HepG2 (cell line): ENCODE results near the gene GPN2. TPM values are rescaled to one million over a fixed set of nuclear protein-coding genes. Genes with fewer than 3 reads are reported as not detected.

Source experiments
- ATAC-seq: fragments of 200-7000 bp; cut with Tn5 transposase; 3 replicates; pipeline ENCODE4 v1.9.1; 2020; ENCODE audit warnings: mild to moderate bottlenecking, moderate library complexity
- BruUV-seq: library from RNA; stranded (reverse); fragments of 400-500 nt; replicated peaks from 2 replicates; lab custom pipeline; 2021; lab: Mats Ljungman, UMichigan
- CTCF ChIA-PET: fragments of 300-600 bp; formaldehyde crosslinking; extraction: SDS; loops from one replicate; lab custom pipeline; 2021; ENCODE audit warnings: low total read pairs, inconsistent platforms, low intra/inter-chr PET ratio; lab: Yijun Ruan, JAX
- POLR2A ChIA-PET: fragments of 350-600 bp; sonication (Branson Sonifier 250); formaldehyde crosslinking; loops from one replicate; lab custom pipeline; 2020; ENCODE audit warnings: antibody characterized with exemption, inconsistent platforms; lab: Yijun Ruan, JAX
- DNase-seq: peaks from one replicate; pipeline ENCODE4 v3.0.0-alpha.2; 2015; ENCODE audit warnings: low spot score
- FAIRE-seq: peaks from 3 replicates; lab custom pipeline; 2011; peaks lifted over from hg19 to GRCh38; lab: Jason Lieb, UNC
- H2AFZ ChIP-seq: one replicate; pipeline ENCODE4 v1.6.1; 2011; ENCODE audit warnings: low read length, inconsistent platforms
- H3K27ac ChIP-seq: fragments of 300-600 bp; 3 replicates; pipeline ENCODE4 v1.8.0; 2011; ENCODE audit warnings: mixed run types, mild to moderate bottlenecking, mixed read lengths, low read length, inconsistent platforms; ENCODE audit not compliant: insufficient read depth; ENCODE audit errors: extremely low read length
- H3K27me3 ChIP-seq, 2 experiments: fragments of 200-600 bp in 1 of 2; 2 replicates in 1 of 2; 3 replicates in 1 of 2; pipeline versions ENCODE4 v1.6.0 to v1.8.0; 2011; ENCODE audit warnings: low read length in 2 of 2, mild to moderate bottlenecking in 2 of 2, moderate library complexity in 2 of 2, inconsistent platforms in 1 of 2; ENCODE audit not compliant: insufficient read depth in 2 of 2, control insufficient read depth in 1 of 2
- H3K36me3 ChIP-seq, 2 experiments: fragments of 200-600 bp in 1 of 2; replicated peaks in 1 of 2; 2 replicates in 1 of 2; 3 replicates in 1 of 2; pipeline versions ENCODE4 v1.5.1 to v1.8.0; 2011; ENCODE audit warnings: low read length in 2 of 2, inconsistent platforms in 1 of 2; ENCODE audit not compliant: insufficient read depth in 2 of 2, control insufficient read depth in 1 of 2
- H3K4me1 ChIP-seq: 2 replicates; pipeline ENCODE4 v1.5.1; 2012; ENCODE audit warnings: low read length, inconsistent platforms; ENCODE audit not compliant: insufficient read depth
- H3K4me2 ChIP-seq: 2 replicates; pipeline ENCODE4 v1.6.0; 2011; ENCODE audit warnings: low read depth, low read length, inconsistent platforms
- H3K4me3 ChIP-seq, 3 experiments: fragments of 200-600 bp in 1 of 3; sonication (generic), shearing (Covaris generic) in 1 of 3; replicated peaks in 1 of 3; 2 replicates each; pipeline ENCODE4 v1.5.1; 2011 to 2016; ENCODE audit warnings: low read length in 3 of 3, inconsistent platforms in 2 of 3, low read depth in 2 of 3, mild to moderate bottlenecking in 2 of 3, control low read depth in 1 of 3, mixed read lengths in 1 of 3; ENCODE audit not compliant: insufficient read depth in 1 of 3
- H3K79me2 ChIP-seq: one replicate; pipeline ENCODE4 v1.6.1; 2011; ENCODE audit warnings: low read length, inconsistent platforms; ENCODE audit not compliant: insufficient read depth
- H3K9ac ChIP-seq: 2 replicates; pipeline ENCODE4 v1.6.0; 2011; ENCODE audit warnings: mild to moderate bottlenecking, low read depth, low read length, inconsistent platforms; ENCODE audit not compliant: insufficient read depth
- H3K9me3 ChIP-seq: 2 replicates; pipeline ENCODE4 v1.5.1; 2012; ENCODE audit warnings: mild to moderate bottlenecking, low read length
- H4K20me1 ChIP-seq: 2 replicates; pipeline ENCODE4 v1.6.0; 2011; ENCODE audit warnings: inconsistent platforms, mild to moderate bottlenecking, low read length, moderate library complexity; ENCODE audit not compliant: insufficient read depth
- HOXA5 ChIP-seq: sonication (generic); formaldehyde crosslinking; IDR thresholded peaks from 2 replicates; pipeline ENCODE4 v1.4.0; 2020; ENCODE audit warnings: missing genetic modification reagents
- POLR2A ChIP-seq, 2 experiments: IDR thresholded peaks; 2 replicates each; pipeline ENCODE4 v1.6.1; 2011; ENCODE audit warnings: low read depth in 2 of 2, low read length in 2 of 2, mild to moderate bottlenecking in 1 of 2, moderate library complexity in 1 of 2; ENCODE audit not compliant: insufficient read depth in 1 of 2
- TBP ChIP-seq: sonication (generic); formaldehyde crosslinking; IDR thresholded peaks from 2 replicates; pipeline ENCODE4 v1.5.0; 2020; ENCODE audit warnings: missing genetic modification reagents
- ZNF224 ChIP-seq: sonication (generic); formaldehyde crosslinking; IDR thresholded peaks from 2 replicates; pipeline ENCODE4 v1.5.0; 2020; ENCODE audit warnings: mild to moderate bottlenecking, missing genetic modification reagents
- ZNF331 ChIP-seq: sonication (generic); formaldehyde crosslinking; IDR thresholded peaks from 2 replicates; pipeline ENCODE4 v1.4.0; 2020; ENCODE audit warnings: missing genetic modification reagents
- ZNF335 ChIP-seq: sonication (generic); formaldehyde crosslinking; IDR thresholded peaks from 2 replicates; pipeline ENCODE4 v1.4.0; 2020; ENCODE audit warnings: missing genetic modification reagents
- ZNF343 ChIP-seq: sonication (generic); formaldehyde crosslinking; IDR thresholded peaks from 2 replicates; pipeline ENCODE4 v1.4.0; 2020; ENCODE audit warnings: mild to moderate bottlenecking, missing genetic modification reagents
- ZNF430 ChIP-seq: sonication (generic); formaldehyde crosslinking; IDR thresholded peaks from 2 replicates; pipeline ENCODE4 v1.9.0; 2021; ENCODE audit warnings: mild to moderate bottlenecking, missing genetic modification reagents
- ZNF484 ChIP-seq: sonication (generic); formaldehyde crosslinking; IDR thresholded peaks from 2 replicates; pipeline ENCODE4 v1.5.1; 2020; ENCODE audit warnings: mild to moderate bottlenecking, low read depth, missing genetic modification reagents, borderline replicate concordance
- ZNF501 ChIP-seq: sonication (generic); formaldehyde crosslinking; IDR thresholded peaks from 2 replicates; pipeline ENCODE4 v1.5.1; 2020; ENCODE audit warnings: mild to moderate bottlenecking, moderate library complexity, missing genetic modification reagents
- WGBS: methylation state at CpG from one replicate; pipeline ENCODE4 v1.1.6; 2017; ENCODE audit warnings: low lambda C conversion rate; 5-methylcytosine and 5-hydroxymethylcytosine counted together
- in situ Hi-C: cut with HindIII; loops from 2 replicates; pipeline ENCODE4 v1.10.0; 2017; ENCODE audit warnings: low pct_unique_long_range_greater_than_20kb; ENCODE audit not compliant: extremely low pct_ligation_motif_present
- intact Hi-C: fragments of 100-400 bp; cut with micrococcal nuclease; formaldehyde crosslinking; loops from one replicate; pipeline ENCODE4 v1.10.0; 2022; ENCODE audit not compliant: unreplicated experiment
- polyA plus RNA-seq, 8 experiments: library from polyadenylated mRNA; depleted of rRNA in 3 of 8; stranded (reverse) in 7 of 8; unstranded in 1 of 8; fragments of >200 nt; fragmentation: Illumina TruSeq in 4 of 8; extraction: Trizol in 4 of 8; gene quantifications; 2 replicates each; pipeline versions ENCODE4 v1.2.1 to v1.2.3, GENCODE V29; 2011 to 2016; ENCODE audit warnings: low read depth in 4 of 8, missing spikeins in 1 of 8, mixed read lengths in 1 of 8; ENCODE audit not compliant: insufficient read depth in 1 of 8
- total RNA-seq, 5 experiments: library from RNA; depleted of rRNA; stranded (reverse); fragments of >200 nt; fragmentation: Illumina TruSeq; extraction: Trizol; gene quantifications; 2 replicates each; pipeline ENCODE4 v1.2.3, GENCODE V29; 2016; ENCODE audit warnings: low read depth in 1 of 5
- TF ChIP-seq, protein P1 (sequence below): sonication (generic); formaldehyde crosslinking; IDR thresholded peaks from 2 replicates; pipeline ENCODE4 v1.4.0; 2020; ENCODE audit warnings: missing genetic modification reagents, borderline replicate concordance
- TF ChIP-seq, protein P2 (sequence below): sonication (generic); formaldehyde crosslinking; conservative IDR thresholded peaks from 2 replicates; pipeline ENCODE4 v1.5.0; 2020; ENCODE audit warnings: missing genetic modification reagents
- TF ChIP-seq, protein P3 (sequence below): sonication (generic); formaldehyde crosslinking; IDR thresholded peaks from 2 replicates; pipeline ENCODE4 v1.5.0; 2020; ENCODE audit warnings: mild to moderate bottlenecking, missing genetic modification reagents
- TF ChIP-seq, protein P4 (sequence below): sonication (generic); formaldehyde crosslinking; IDR thresholded peaks from 2 replicates; pipeline ENCODE4 v1.4.0; 2020; ENCODE audit warnings: missing genetic modification reagents
- TF ChIP-seq, protein P5 (sequence below): sonication (generic); formaldehyde crosslinking; IDR thresholded peaks from 2 replicates; pipeline ENCODE4 v1.8.0; 2022; ENCODE audit warnings: missing genetic modification reagents, mild to moderate bottlenecking, moderate library complexity, borderline replicate concordance

The GPN2 gene
- total and polyA plus RNA-seq, 2 of the 13 experiments (the other 11 are each of a cell fraction or from before 2014, with no cell fraction given), result 19.3 to 38.9 TPM

DNA sequence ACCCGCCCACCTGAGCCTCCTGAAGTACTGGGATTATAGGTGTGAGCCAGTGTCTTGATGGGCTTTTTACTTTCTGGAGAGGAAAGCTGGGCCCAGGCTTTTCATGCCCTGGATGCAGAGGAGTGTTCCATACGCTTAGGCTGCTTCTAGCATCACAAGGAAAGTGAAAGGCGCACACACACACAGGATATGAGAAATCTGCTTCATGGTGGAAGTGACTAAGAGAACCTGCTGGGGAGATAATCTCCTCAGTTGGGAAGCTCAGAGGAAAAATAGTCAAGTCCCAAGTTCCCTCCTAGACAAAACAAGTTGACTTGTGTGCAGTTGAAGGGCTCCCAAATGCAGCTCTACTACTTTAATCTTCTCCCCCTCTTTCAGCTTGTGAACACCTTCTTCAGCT lies 33.6 kb upstream of the GPN2 start (continued):
- TF ChIP-seq, protein P1, sequence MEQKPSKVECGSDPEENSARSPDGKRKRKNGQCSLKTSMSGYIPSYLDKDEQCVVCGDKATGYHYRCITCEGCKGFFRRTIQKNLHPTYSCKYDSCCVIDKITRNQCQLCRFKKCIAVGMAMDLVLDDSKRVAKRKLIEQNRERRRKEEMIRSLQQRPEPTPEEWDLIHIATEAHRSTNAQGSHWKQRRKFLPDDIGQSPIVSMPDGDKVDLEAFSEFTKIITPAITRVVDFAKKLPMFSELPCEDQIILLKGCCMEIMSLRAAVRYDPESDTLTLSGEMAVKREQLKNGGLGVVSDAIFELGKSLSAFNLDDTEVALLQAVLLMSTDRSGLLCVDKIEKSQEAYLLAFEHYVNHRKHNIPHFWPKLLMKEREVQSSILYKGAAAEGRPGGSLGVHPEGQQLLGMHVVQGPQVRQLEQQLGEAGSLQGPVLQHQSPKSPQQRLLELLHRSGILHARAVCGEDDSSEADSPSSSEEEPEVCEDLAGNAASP (CRISPR knock-in tag), result no peak
- TF ChIP-seq, protein P2, sequence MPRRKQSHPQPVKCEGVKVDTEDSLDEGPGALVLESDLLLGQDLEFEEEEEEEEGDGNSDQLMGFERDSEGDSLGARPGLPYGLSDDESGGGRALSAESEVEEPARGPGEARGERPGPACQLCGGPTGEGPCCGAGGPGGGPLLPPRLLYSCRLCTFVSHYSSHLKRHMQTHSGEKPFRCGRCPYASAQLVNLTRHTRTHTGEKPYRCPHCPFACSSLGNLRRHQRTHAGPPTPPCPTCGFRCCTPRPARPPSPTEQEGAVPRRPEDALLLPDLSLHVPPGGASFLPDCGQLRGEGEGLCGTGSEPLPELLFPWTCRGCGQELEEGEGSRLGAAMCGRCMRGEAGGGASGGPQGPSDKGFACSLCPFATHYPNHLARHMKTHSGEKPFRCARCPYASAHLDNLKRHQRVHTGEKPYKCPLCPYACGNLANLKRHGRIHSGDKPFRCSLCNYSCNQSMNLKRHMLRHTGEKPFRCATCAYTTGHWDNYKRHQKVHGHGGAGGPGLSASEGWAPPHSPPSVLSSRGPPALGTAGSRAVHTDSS (CRISPR knock-in tag), result no peak

DNA sequence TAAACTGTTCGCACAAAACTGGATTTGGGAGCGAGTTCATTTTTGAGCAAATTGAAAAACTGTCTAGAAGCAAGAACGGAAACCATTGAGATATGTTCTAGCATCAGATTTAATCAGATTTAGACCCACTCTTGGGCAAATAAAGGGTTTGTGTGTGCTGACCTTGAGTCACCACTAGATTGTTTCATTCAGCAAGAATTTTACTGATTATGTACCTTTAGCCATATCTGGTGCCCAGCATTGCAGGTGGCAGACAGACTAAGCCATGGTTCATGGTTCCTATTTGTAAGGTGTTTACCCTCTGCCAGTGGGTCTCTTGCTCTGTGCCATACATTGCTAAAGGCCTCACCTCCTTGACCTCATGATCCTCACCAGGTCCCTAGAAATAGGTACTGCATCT lies 32.8 kb upstream of the GPN2 start:
- Histone ChIP-seq H2AFZ (no peak overlapping the region), H3K4me1 (peaks cover 51% of the 10 kb centered on the region), H3K9ac (peak overlapping the region; percentile 94), H3K79me2 (peaks cover 43% of the 10 kb centered on the region), H3K27ac (peak overlapping the region; percentile 77), H3K36me3 (peaks cover 10 to 29% of the 10 kb centered on the region in 2 experiments), H3K4me3 (peak overlapping the region; percentile 64 to 98 (median 82)), H3K27me3 (no peaks in the 10 kb centered on the region; a peak in 1 of 5 replicates), H3K4me2 (peak overlapping the region; percentile 97), H3K9me3 (no peaks in the 10 kb centered on the region), H4K20me1 (peaks cover 4% of the 10 kb centered on the region; the same call in 1 of the 2 replicates)
- BruUV-seq, result no TSS peak
- intact Hi-C loops, result no loop called here
- CTCF ChIA-PET, result no interaction called here
- in situ Hi-C loops, result no loop called here
- DNase-seq, result peak; percentile 43
- ATAC-seq, result no peak
- POLR2A ChIA-PET, result interaction anchor here (3.4 kb wide), 1 partner anchor 9 kb away, joined by 31 read pairs; the partner anchor contains the start of gene NR0B2
- FAIRE-seq, result no peak
- whole genome bisulfite sequencing, result 73% methylated on average over 3 of the region's 3 CpGs
- TF ChIP-seq, protein P3, sequence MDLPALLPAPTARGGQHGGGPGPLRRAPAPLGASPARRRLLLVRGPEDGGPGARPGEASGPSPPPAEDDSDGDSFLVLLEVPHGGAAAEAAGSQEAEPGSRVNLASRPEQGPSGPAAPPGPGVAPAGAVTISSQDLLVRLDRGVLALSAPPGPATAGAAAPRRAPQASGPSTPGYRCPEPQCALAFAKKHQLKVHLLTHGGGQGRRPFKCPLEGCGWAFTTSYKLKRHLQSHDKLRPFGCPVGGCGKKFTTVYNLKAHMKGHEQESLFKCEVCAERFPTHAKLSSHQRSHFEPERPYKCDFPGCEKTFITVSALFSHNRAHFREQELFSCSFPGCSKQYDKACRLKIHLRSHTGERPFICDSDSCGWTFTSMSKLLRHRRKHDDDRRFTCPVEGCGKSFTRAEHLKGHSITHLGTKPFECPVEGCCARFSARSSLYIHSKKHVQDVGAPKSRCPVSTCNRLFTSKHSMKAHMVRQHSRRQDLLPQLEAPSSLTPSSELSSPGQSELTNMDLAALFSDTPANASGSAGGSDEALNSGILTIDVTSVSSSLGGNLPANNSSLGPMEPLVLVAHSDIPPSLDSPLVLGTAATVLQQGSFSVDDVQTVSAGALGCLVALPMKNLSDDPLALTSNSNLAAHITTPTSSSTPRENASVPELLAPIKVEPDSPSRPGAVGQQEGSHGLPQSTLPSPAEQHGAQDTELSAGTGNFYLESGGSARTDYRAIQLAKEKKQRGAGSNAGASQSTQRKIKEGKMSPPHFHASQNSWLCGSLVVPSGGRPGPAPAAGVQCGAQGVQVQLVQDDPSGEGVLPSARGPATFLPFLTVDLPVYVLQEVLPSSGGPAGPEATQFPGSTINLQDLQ (CRISPR knock-in tag), result no peak
- TF ChIP-seq TBP (CRISPR knock-in tag) (no peak), ZNF343 (no peak), ZNF331 (0 out of 2 replicates have a peak, but pooled peaks have one; percentile 9), ZNF430 (CRISPR knock-in tag) (no peak), HOXA5 (CRISPR knock-in tag) (0 out of 2 replicates have a peak, but pooled peaks have one; percentile 32), ZNF484 (no peak), ZNF501 (no peak), ZNF224 (no peak), POLR2A (IDR thresholded peaks at IDR 0.05; ENCODE audit: insufficient read depth in 1 of 2, low read depth in 2 of 2, low read length in 2 of 2) (0 out of 4 replicates have a peak, but pooled peaks of 1 of the 2 experiments have one; percentile 21), ZNF335 (no peak)
- TF ChIP-seq, protein P4, sequence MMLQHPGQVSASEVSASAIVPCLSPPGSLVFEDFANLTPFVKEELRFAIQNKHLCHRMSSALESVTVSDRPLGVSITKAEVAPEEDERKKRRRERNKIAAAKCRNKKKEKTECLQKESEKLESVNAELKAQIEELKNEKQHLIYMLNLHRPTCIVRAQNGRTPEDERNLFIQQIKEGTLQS, result 0 out of 2 replicates have a peak, but pooled peaks have one; percentile 13
- TF ChIP-seq, protein P5, sequence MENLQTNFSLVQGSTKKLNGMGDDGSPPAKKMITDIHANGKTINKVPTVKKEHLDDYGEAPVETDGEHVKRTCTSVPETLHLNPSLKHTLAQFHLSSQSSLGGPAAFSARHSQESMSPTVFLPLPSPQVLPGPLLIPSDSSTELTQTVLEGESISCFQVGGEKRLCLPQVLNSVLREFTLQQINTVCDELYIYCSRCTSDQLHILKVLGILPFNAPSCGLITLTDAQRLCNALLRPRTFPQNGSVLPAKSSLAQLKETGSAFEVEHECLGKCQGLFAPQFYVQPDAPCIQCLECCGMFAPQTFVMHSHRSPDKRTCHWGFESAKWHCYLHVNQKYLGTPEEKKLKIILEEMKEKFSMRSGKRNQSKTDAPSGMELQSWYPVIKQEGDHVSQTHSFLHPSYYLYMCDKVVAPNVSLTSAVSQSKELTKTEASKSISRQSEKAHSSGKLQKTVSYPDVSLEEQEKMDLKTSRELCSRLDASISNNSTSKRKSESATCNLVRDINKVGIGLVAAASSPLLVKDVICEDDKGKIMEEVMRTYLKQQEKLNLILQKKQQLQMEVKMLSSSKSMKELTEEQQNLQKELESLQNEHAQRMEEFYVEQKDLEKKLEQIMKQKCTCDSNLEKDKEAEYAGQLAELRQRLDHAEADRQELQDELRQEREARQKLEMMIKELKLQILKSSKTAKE (CRISPR knock-in tag), result no peak
